Cardiac muscle cell (in vitro differentiated cells and primary cell): Measurements from ENCODE around the gene TMEM14B. TPM values are rescaled to one million over a fixed set of nuclear protein-coding genes. Genes with fewer than 3 reads are reported as not detected.
"Not testable (repeated sequence)": the region's sequence is repeated elsewhere in the genome, so short reads cannot be mapped to it uniquely, and the experiment has no call there.

Experiments used
- DNase-seq, 2 donors: peaks; one replicate each; pipeline versions ENCODE4 v3.0.0 to v3.0.0-alpha.2; 2010 to 2017; ENCODE audit warnings: low read depth in 1 of 2, low spot score in 1 of 2
- H3K27ac ChIP-seq: fragments of 200-600 bp; sonication (generic); 2 replicates; pipeline ENCODE4 v1.5.1; 2016
- H3K27me3 ChIP-seq: fragments of 200-600 bp; sonication (generic); 2 replicates; pipeline ENCODE4 v1.6.0; 2016; ENCODE audit warnings: control low read depth
- H3K36me3 ChIP-seq: fragments of 200-600 bp; sonication (generic); 2 replicates; pipeline ENCODE4 v1.5.1; 2016; ENCODE audit warnings: control low read depth
- H3K4me1 ChIP-seq: fragments of 200-600 bp; sonication (generic); 2 replicates; pipeline ENCODE4 v1.8.1; 2017; ENCODE audit warnings: low read depth, mild to moderate bottlenecking, mixed run types
- H3K4me3 ChIP-seq: fragments of 200-600 bp; sonication (generic); 2 replicates; pipeline ENCODE4 v1.5.1; 2016; ENCODE audit warnings: mild to moderate bottlenecking
- H3K9me3 ChIP-seq: fragments of 200-600 bp; sonication (generic); 2 replicates; pipeline ENCODE4 v1.5.1; 2017; ENCODE audit warnings: low read depth, mild to moderate bottlenecking, control low read depth
- polyA plus RNA-seq: library from polyadenylated mRNA; unstranded; fragments of >200 nt; fragmentation: Nextera tagmentation; extraction: Ambion mirVana; gene quantifications from 2 replicates; pipeline ENCODE4 v1.2.1, GENCODE V29; 2016
- total RNA-seq: library from RNA; depleted of rRNA; stranded (reverse); fragments of >200 nt; gene quantifications from 2 replicates; pipeline ENCODE4 v1.2.3, GENCODE V29; 2016
- TF ChIP-seq, protein P1 (sequence below): IDR thresholded peaks from 2 replicates; pipeline ENCODE4 v1.5.1; 2012; ENCODE audit warnings: low read depth, mild to moderate bottlenecking, low read length

Gene TMEM14B
- total RNA-seq (77.0 and 143 TPM in 2 replicates), polyA plus RNA-seq (307 and 381 TPM in 2 replicates)

DNA sequence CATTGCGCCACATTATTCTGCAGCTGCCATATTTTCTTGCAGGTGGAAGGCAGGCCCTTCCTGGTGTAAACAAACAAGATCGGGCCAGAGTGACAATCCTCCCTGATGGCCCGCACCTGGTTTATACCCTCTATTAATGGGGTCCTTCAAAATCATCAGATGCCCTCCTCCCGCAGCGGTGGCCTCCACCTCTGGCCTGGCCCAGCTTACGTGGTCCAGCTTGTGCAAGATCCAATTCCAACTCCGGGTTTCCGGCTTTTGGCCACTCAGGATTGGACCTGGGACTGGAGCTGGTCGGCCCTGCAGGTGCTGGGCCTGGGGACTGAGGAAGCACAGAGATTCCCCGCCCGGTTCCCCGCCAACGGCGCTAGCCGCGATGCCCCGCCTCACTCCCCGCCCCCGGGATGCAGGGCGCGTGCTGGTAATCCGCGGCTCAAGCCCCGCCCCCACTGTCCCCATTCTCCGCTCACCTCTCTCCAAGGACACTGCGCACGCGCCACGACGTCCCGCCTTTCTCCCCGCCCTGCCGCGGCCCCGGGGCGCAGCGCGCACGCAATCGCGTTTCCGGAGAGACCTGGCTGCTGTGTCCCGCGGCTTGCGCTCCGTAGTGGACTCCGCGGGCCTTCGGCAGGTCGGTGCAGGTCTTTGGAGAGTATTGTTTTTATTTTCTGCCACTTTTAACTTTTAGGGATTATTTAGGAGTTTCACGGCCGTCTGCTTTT is at the start of gene TMEM14B:
Gene TMEM14B (plus strand): TSS at position 555 of the 722 bp plus-strand sequence. CDS start 1,441 bp downstream, outside the sequence.
- peak within 1 kb of the TSS; percentile 94 for H3K4me3 ChIP-seq
- H3K36me3 ChIP-seq, result no peaks in the 10 kb centered on the region
- H3K9me3 ChIP-seq, result no peaks in the 10 kb centered on the region
- peak within 1 kb of the TSS; percentile 89 for H3K27ac ChIP-seq
- TF ChIP-seq, protein P1, sequence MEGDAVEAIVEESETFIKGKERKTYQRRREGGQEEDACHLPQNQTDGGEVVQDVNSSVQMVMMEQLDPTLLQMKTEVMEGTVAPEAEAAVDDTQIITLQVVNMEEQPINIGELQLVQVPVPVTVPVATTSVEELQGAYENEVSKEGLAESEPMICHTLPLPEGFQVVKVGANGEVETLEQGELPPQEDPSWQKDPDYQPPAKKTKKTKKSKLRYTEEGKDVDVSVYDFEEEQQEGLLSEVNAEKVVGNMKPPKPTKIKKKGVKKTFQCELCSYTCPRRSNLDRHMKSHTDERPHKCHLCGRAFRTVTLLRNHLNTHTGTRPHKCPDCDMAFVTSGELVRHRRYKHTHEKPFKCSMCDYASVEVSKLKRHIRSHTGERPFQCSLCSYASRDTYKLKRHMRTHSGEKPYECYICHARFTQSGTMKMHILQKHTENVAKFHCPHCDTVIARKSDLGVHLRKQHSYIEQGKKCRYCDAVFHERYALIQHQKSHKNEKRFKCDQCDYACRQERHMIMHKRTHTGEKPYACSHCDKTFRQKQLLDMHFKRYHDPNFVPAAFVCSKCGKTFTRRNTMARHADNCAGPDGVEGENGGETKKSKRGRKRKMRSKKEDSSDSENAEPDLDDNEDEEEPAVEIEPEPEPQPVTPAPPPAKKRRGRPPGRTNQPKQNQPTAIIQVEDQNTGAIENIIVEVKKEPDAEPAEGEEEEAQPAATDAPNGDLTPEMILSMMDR, result no peak
- DNase-seq, result peak; percentile 97 to 100
- H3K4me1 ChIP-seq, result peaks cover 43% of the 10 kb centered on the region
- no peaks in the 10 kb centered on the region for H3K27me3 ChIP-seq

- TF ChIP-seq, protein P1, result no peak
- Histone ChIP-seq H3K36me3 (peaks cover 1% of the 10 kb centered on the region), H3K27ac (no peak overlapping the region), H3K27me3 (no peaks in the 10 kb centered on the region), H3K4me3 (no peak overlapping the region), H3K4me1 (no peaks in the 10 kb centered on the region), H3K9me3 (no peaks in the 10 kb centered on the region)
- DNase-seq, result no peak
Measured at GRCh38 chr6:10713962-10714361, 33.6 kb upstream of the TMEM14B start.

DNA sequence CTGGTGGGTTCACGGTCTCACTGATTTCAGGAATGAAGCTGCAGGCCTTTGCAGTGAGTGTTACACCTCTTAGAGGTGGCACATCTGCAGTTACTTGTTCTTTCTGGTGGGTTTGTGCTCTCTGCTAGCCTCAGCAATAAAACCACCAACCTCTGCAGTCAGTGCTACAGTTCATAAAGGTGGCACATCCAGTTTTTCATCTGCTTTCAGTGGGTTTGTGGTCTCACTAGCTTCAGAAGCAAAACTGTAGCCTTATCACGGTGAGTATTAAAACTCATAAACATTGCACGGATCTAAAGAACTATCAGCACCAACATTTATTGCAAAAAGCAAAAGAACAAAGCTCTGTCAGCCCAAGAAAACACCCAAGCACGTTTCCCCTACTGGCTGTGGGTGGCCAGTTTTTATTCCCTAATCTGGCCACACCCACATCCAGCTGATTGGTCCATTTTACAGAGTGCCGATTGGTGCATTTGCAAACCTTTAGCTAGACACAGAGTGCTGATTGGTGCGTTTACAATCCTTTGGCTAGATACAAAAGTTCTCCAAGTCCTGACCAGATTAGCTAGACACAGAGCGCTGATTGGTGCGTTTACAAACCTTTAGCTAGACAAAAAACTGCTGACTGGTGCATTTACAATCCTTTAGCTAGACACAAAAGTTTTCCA is 28.2 kb upstream of the TMEM14B start:
- DNase-seq, result peak in 1 of 2 donors; percentile 19
- H3K4me3 ChIP-seq, result no peak overlapping the region
- H3K27ac ChIP-seq, result no peak overlapping the region
- no peaks in the 10 kb centered on the region for H3K9me3 ChIP-seq
- no peaks in the 10 kb centered on the region for H3K36me3 ChIP-seq
- peaks cover 7% of the 10 kb centered on the region for H3K4me1 ChIP-seq
- H3K27me3 ChIP-seq, result no peaks in the 10 kb centered on the region
- TF ChIP-seq, protein P1, result no peak

- Histone ChIP-seq H3K4me3 (no peak overlapping the region), H3K4me1 (peaks cover 12% of the 10 kb centered on the region), H3K36me3 (no peaks in the 10 kb centered on the region), H3K27ac (no peak overlapping the region), H3K9me3 (no peaks in the 10 kb centered on the region), H3K27me3 (no peaks in the 10 kb centered on the region)
- DNase-seq, result peak in 1 of 2 donors; percentile 25
- TF ChIP-seq, protein P1, result no peak
Measured at GRCh38 chr6:10719964-10720264, 27.7 kb upstream of the TMEM14B start.

DNA sequence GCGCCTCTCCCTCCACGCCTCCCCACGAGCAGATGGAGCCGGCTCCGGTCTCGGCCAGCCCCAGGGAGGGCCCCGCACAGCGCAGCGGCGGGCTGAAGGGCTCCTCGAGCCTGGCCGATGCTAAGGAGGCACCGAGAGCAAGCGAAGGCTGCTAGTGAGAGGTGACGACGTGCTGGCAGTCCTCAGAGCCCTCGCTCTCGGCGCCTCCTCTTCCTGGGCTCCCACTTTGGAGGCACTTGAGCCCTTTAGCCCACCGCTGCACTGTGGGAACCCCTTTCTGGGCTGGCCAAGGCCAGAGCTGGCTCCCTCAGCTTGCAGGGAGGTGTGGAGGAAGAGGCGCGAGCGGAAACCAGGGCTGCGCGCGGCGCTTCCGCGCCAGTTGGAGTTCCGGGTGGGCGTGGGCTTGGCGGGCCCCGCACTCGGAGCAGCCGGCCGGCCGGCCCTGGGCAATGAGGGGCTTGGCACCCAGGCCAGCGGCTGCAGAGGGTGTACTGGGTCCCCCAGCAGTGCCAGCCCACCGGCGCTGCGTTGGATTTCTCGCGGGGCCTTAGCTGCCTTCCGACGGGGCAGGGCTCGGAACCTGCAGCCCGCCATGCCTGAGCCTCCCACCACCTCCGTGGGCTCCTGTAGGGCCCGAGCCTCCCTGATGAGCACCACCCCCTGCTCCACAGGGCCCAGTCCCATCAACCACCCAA is 27.2 kb upstream of the TMEM14B start:
- H3K27ac ChIP-seq, result no peak overlapping the region
- H3K27me3 ChIP-seq, result no peaks in the 10 kb centered on the region
- H3K4me3 ChIP-seq, result no peak overlapping the region

GRCh38 chr6:10720960-10721849 is 26.4 kb upstream of the TMEM14B start:
- not testable (repeated sequence) for H3K4me3 ChIP-seq

More for the DNA sequence above, 27.2 kb upstream of the TMEM14B start:
- H3K36me3 ChIP-seq, result peaks cover under 1% of the 10 kb centered on the region
- H3K9me3 ChIP-seq, result no peaks in the 10 kb centered on the region
- TF ChIP-seq, protein P1, result no peak
- peaks cover 17% of the 10 kb centered on the region for H3K4me1 ChIP-seq
- DNase-seq, result peak in 1 of 2 donors; percentile 35

More at GRCh38 chr6:10720960-10721849, 26.4 kb upstream of the TMEM14B start:
- peaks cover 23% of the 10 kb centered on the region for H3K4me1 ChIP-seq
- H3K9me3 ChIP-seq, H3K36me3 ChIP-seq, H3K27me3 ChIP-seq, DNase-seq: not testable (repeated sequence)
- H3K27ac ChIP-seq, result peak overlapping the region; percentile 4
